Measurements from ENCODE around the gene SYNPR. TPM values are rescaled to one million over a fixed set of nuclear protein-coding genes. Genes with fewer than 3 reads are reported as not detected.

SYNPR gene
- total RNA-seq, 2 experiments from 2014 or later, result not detected

DNA sequence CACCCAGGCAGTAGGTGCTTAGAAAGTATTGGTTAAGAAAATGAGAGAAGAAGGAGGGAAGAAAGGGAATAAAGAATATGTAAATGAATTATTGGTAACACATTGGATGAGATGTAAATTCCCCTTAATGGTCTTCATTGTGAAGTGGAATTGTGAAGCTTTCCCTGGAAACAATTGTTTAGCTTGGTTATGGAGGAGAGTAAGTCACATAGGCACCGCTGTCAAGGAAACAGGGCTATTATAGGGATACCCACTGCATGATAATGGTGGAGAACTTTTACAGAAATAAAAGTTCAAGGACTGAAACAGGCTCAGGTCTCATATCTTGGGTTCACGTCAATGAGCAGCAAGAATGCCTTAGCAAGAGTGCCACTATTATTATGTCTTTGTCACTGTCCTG, 9.5 kb downstream of the SYNPR start:
- DNase-seq (ENCODE audit: low spot score), result no peak
- no peak overlapping the region for H3K4me3 ChIP-seq (ENCODE audit: low read depth, low read length, poor library complexity, severe bottlenecking)
- no peak overlapping the region for H3K4me2 ChIP-seq (ENCODE audit: low read length)
- no peaks in the 10 kb centered on the region for H4K20me1 ChIP-seq (ENCODE audit: insufficient read depth, low read length)
- POLR2A ChIA-PET, result no interaction called here
- no TSS peak for BruUV-seq (replicated peaks)
- H3K36me3 ChIP-seq (ENCODE audit: insufficient read depth, low read length), result no peaks in the 10 kb centered on the region
- H3K4me1 ChIP-seq (ENCODE audit: insufficient read depth, low read length, poor library complexity, severe bottlenecking), result no peaks in the 10 kb centered on the region
- CTCF ChIA-PET (ENCODE audit: unreplicated experiment), result no interaction called here
- H3K9me2 ChIP-seq (ENCODE audit: insufficient read depth, low read length), result no peaks in the 10 kb centered on the region
- no peak overlapping the region for H2AFZ ChIP-seq (ENCODE audit: low read length)
- H3K27ac ChIP-seq (ENCODE audit: low read depth, low read length, poor library complexity, severe bottlenecking), result no peak overlapping the region
- TF ChIP-seq, protein P1, sequence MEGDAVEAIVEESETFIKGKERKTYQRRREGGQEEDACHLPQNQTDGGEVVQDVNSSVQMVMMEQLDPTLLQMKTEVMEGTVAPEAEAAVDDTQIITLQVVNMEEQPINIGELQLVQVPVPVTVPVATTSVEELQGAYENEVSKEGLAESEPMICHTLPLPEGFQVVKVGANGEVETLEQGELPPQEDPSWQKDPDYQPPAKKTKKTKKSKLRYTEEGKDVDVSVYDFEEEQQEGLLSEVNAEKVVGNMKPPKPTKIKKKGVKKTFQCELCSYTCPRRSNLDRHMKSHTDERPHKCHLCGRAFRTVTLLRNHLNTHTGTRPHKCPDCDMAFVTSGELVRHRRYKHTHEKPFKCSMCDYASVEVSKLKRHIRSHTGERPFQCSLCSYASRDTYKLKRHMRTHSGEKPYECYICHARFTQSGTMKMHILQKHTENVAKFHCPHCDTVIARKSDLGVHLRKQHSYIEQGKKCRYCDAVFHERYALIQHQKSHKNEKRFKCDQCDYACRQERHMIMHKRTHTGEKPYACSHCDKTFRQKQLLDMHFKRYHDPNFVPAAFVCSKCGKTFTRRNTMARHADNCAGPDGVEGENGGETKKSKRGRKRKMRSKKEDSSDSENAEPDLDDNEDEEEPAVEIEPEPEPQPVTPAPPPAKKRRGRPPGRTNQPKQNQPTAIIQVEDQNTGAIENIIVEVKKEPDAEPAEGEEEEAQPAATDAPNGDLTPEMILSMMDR (conservative IDR thresholded peaks at IDR 0.05; ENCODE audit: low read length), result no peak
- no peak for TF ChIP-seq EZH2phosphoT487 (IDR thresholded peaks at IDR 0.05; ENCODE audit: borderline replicate concordance, low read depth, low read length)
- no peaks in the 10 kb centered on the region for H3K9me3 ChIP-seq (ENCODE audit: low read length)
- no peaks in the 10 kb centered on the region for H3K79me2 ChIP-seq (ENCODE audit: insufficient read depth, low read depth, low read length)
- intact Hi-C loops (cut with micrococcal nuclease; ENCODE audit: unreplicated experiment), result no loop called here

DNA sequence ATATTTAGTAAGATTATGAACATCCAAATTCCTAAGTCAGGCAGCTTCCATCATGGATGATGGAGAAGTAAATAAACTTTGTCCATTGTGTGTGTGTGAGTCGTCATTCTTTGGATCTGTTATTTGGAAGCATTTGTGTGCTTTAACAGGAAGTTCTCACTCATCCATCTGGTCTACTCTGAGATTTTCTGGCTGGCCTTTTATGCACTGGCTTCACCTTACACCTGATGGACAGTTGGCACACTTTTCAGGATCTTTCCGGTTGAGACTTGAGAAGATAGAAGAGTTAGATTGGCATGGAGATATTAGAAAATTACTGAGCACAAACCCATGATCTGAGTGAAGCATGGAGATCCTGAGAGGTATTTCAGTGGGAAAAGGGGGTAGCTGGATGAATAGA, 12.6 kb downstream of the SYNPR start:
- Histone ChIP-seq H3K4me2 (ENCODE audit: low read length) (no peak overlapping the region), H4K20me1 (ENCODE audit: insufficient read depth, low read length) (no peaks in the 10 kb centered on the region), H3K36me3 (ENCODE audit: insufficient read depth, low read length) (no peaks in the 10 kb centered on the region), H3K4me1 (ENCODE audit: insufficient read depth, low read length, poor library complexity, severe bottlenecking) (no peaks in the 10 kb centered on the region), H2AFZ (ENCODE audit: low read length) (no peak overlapping the region), H3K27ac (ENCODE audit: low read depth, low read length, poor library complexity, severe bottlenecking) (no peak overlapping the region), H3K9me3 (ENCODE audit: low read length) (no peaks in the 10 kb centered on the region), H3K79me2 (ENCODE audit: insufficient read depth, low read depth, low read length) (no peaks in the 10 kb centered on the region), H3K4me3 (ENCODE audit: low read depth, low read length, poor library complexity, severe bottlenecking) (no peak overlapping the region), H3K9me2 (ENCODE audit: insufficient read depth, low read length) (no peaks in the 10 kb centered on the region)
- intact Hi-C loops (cut with micrococcal nuclease; ENCODE audit: unreplicated experiment), result no loop called here
- no TSS peak for BruUV-seq (replicated peaks)
- POLR2A ChIA-PET, result interaction anchor here (0.6 to 1.8 kb wide), 2 partner anchors 10 to 714 kb away, joined by 3 to 6 read pairs; no protein-coding TSS in a partner anchor
- DNase-seq (ENCODE audit: low spot score), result no peak
- CTCF ChIA-PET (ENCODE audit: unreplicated experiment), result no interaction called here
- TF ChIP-seq EZH2phosphoT487 (IDR thresholded peaks at IDR 0.05; ENCODE audit: borderline replicate concordance, low read depth, low read length), result no peak
- TF ChIP-seq, protein P1 (conservative IDR thresholded peaks at IDR 0.05; ENCODE audit: low read length), result no peak

DNA sequence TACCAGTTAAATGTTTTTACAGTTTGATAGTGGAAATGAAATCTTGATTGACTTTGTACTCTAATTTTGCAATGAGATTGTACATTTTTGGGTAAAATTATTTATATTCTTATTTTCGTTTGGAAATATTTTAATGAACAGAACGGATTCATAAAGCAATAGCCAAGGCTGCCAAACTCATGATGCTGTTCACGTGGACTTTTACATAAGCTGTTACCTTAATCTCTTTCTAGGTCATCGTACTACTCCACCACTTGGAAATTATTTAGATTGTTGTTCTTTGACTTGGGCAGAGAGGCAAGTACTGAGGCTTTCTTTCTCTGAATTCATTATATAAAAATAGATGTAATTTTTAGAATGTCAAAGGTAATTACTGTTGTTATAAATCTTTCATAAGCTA, 16.2 kb downstream of the SYNPR start:
- intact Hi-C loops (cut with micrococcal nuclease; ENCODE audit: unreplicated experiment), result no loop called here
- TF ChIP-seq EZH2phosphoT487 (IDR thresholded peaks at IDR 0.05; ENCODE audit: borderline replicate concordance, low read depth, low read length), result no peak
- TF ChIP-seq, protein P1 (conservative IDR thresholded peaks at IDR 0.05; ENCODE audit: low read length), result no peak

More for the DNA sequence above, 16.2 kb downstream of the SYNPR start:
- ChIA-PET POLR2A (no interaction called here), CTCF (ENCODE audit: unreplicated experiment) (no interaction called here)
- Histone ChIP-seq H3K4me1 (ENCODE audit: insufficient read depth, low read length, poor library complexity, severe bottlenecking) (no peaks in the 10 kb centered on the region), H4K20me1 (ENCODE audit: insufficient read depth, low read length) (no peaks in the 10 kb centered on the region), H3K27ac (ENCODE audit: low read depth, low read length, poor library complexity, severe bottlenecking) (no peak overlapping the region), H3K79me2 (ENCODE audit: insufficient read depth, low read depth, low read length) (no peaks in the 10 kb centered on the region), H3K4me3 (ENCODE audit: low read depth, low read length, poor library complexity, severe bottlenecking) (no peak overlapping the region), H3K36me3 (ENCODE audit: insufficient read depth, low read length) (no peaks in the 10 kb centered on the region), H3K9me2 (ENCODE audit: insufficient read depth, low read length) (no peaks in the 10 kb centered on the region), H3K4me2 (ENCODE audit: low read length) (no peak overlapping the region), H3K9me3 (ENCODE audit: low read length) (no peaks in the 10 kb centered on the region), H2AFZ (ENCODE audit: low read length) (no peak overlapping the region)
- BruUV-seq (replicated peaks), result no TSS peak
- no peak for DNase-seq (ENCODE audit: low spot score)

All from OCI-LY7 (cell line).